ENCODE data around the gene LRP11. TPM values are rescaled to one million over a fixed set of nuclear protein-coding genes. Genes with fewer than 3 reads are reported as not detected.

Gene LRP11
- total RNA-seq, 1 experiment from 2014 or later, result 14.8 TPM

- no peak overlapping the region for H2AFZ ChIP-seq (ENCODE audit: low read length)
- no peak for TF ChIP-seq CTCF (conservative IDR thresholded peaks at IDR 0.05)
- Mint-ChIP-seq H3K27ac (no peak overlapping the region), H3K4me1 (no peaks in the 10 kb centered on the region), H3K4me3 (no peak overlapping the region), H3K9me3 (peaks cover 16 to 18% of the 10 kb centered on the region in 2 experiments), H3K27me3 (ENCODE audit: low read depth) (peaks cover 53% of the 10 kb centered on the region), H3K36me3 (ENCODE audit: insufficient read depth in 1 of 3, low read depth in 3 of 3) (no peaks in the 10 kb centered on the region)
- H2BK12ac ChIP-seq (ENCODE audit: insufficient read length, low read depth, low read length), result no peak overlapping the region
- H3K4me1 ChIP-seq (ENCODE audit: insufficient read depth, low read length), result no peaks in the 10 kb centered on the region
- no peak overlapping the region for H3K9ac ChIP-seq (ENCODE audit: extremely low read depth, insufficient read length, low read length)
- H3K9me3 ChIP-seq (ENCODE audit: control insufficient read depth, low read depth, low read length), result no peaks in the 10 kb centered on the region
- no CpG with 5 or more reads among the region's 9 CpGs for WGBS (ENCODE audit: extremely low coverage, insufficient read length, low lambda C conversion rate)
- H2BK5ac ChIP-seq (ENCODE audit: insufficient read length, low read length), result no peak overlapping the region
- no peak overlapping the region for H2BK120ac ChIP-seq (ENCODE audit: low read depth, low read length, poor library complexity, severe bottlenecking)
- H3K79me1 ChIP-seq (ENCODE audit: insufficient read depth, low read depth, low read length, poor library complexity, severe bottlenecking), result no peaks in the 10 kb centered on the region
- peaks cover 2% of the 10 kb centered on the region for H4K20me1 ChIP-seq (ENCODE audit: control insufficient read depth, insufficient read depth, insufficient read length)
- H3K27me3 ChIP-seq (ENCODE audit: insufficient read depth, low read length), result no peaks in the 10 kb centered on the region; the same call in 1 of the 2 replicates
- H2BK20ac ChIP-seq (ENCODE audit: low read depth, low read length, poor library complexity, severe bottlenecking), result no peak overlapping the region
- no peak overlapping the region for H4K8ac ChIP-seq (replicated peaks; ENCODE audit: insufficient read length, low read depth, low read length)
- no peak overlapping the region for H2BK15ac ChIP-seq (ENCODE audit: low read depth, low read length)
- H3K4ac ChIP-seq (ENCODE audit: low read depth, low read length), result no peak overlapping the region
- no peak overlapping the region for H4K91ac ChIP-seq (ENCODE audit: insufficient read length, low read depth, low read length)
- H3K79me2 ChIP-seq (ENCODE audit: insufficient read depth, low read length), result no peaks in the 10 kb centered on the region
- no peak overlapping the region for H3K18ac ChIP-seq (ENCODE audit: insufficient read length, low read depth, low read length)
- no peak overlapping the region for H2AK5ac ChIP-seq (ENCODE audit: insufficient read length, low read length)
- H4K5ac ChIP-seq (ENCODE audit: insufficient read length, low read depth, low read length), result no peak overlapping the region
- DNase-seq, result no peak
- H3K23ac ChIP-seq (ENCODE audit: insufficient read length, low read depth, low read length), result no peak overlapping the region
- H3K4me2 ChIP-seq (ENCODE audit: insufficient read depth, insufficient read length, low read length), result no peak overlapping the region
- no peak overlapping the region for H3T11ph ChIP-seq (ENCODE audit: low read length)
- no peak overlapping the region for H3K27ac ChIP-seq (ENCODE audit: insufficient read length, low read depth, low read length)
- no peaks in the 10 kb centered on the region for H3K23me2 ChIP-seq (ENCODE audit: insufficient read length, low read depth, low read length, poor library complexity, severe bottlenecking)
- H3K56ac ChIP-seq (ENCODE audit: insufficient read length, low read depth, low read length), result no peak overlapping the region
- peak overlapping the region; percentile 20; the same call in 1 of the 2 replicates for H3K14ac ChIP-seq (ENCODE audit: insufficient read depth, low read length)
Measured at GRCh38 chr6:149913540-149914240, 49.5 kb upstream of the LRP11 start.

Data from H9 (cell line).